Measurements from ENCODE around the gene ANKRD33B. TPM values are rescaled to one million over a fixed set of nuclear protein-coding genes. Genes with fewer than 3 reads are reported as not detected.

ANKRD33B gene
- total and polyA plus RNA-seq, 9 of the 15 experiments (the other 6 are each of a cell fraction or from before 2014, with no cell fraction given), result 0.10 to 1.7 (median 0.40) TPM

DNA sequence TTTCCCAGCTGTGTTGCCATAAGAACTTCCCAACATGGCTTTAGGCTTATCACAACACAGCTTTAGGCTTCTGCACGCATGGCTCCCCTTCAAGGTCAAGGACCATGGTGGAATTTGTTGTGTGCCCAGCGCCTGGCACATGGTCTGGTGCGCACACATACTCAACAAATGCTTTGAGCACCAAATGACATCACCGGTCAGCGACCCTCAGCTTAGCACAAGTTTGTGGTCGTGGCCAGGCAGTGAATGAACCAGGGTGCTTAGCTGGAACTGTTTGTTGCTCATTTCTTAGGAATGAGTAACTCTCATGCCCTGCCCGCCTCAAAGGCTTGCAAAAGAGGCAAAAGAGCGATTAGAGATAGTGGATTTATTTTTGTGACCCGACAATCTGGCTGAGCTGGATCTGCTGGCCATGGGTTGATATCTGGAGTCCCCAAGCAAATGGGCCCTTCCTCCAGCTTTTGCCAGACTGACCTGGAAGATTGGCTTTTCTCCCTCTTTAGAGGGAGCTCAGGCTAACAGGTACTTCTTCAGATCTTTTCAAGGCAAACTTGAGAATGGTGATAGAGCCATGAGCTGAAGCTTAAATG lies 138.3 kb downstream of the ANKRD33B start:
- Histone ChIP-seq H3K9me1 (ENCODE audit: control insufficient read depth, insufficient read depth, low read length) (peaks cover 6% of the 10 kb centered on the region), H3K36me3 (ENCODE audit: control insufficient read depth, insufficient read depth, low read length) (peaks cover 65% of the 10 kb centered on the region), H3K4me2 (ENCODE audit: insufficient read depth, low read length) (peak overlapping the region; percentile 65), H2AFZ (ENCODE audit: low read depth, low read length) (no peak overlapping the region), H4K20me1 (replicated peaks; ENCODE audit: control insufficient read depth, insufficient read depth, low read length) (peaks cover 32% of the 10 kb centered on the region), H3K27ac (ENCODE audit: extremely low read depth, low read depth, low read length) (peak overlapping the region; percentile 82), H3K79me2 (ENCODE audit: control insufficient read depth, insufficient read depth, low read length) (peaks cover 50% of the 10 kb centered on the region), H3K4me1 (replicated peaks in 1 of 2; ENCODE audit: control insufficient read depth in 2 of 2, insufficient read depth in 2 of 2, low read length in 2 of 2) (peaks cover 29 to 51% of the 10 kb centered on the region in 2 experiments), H3K27me3 (ENCODE audit: control insufficient read depth in 2 of 2, insufficient read depth in 2 of 2, low read length in 2 of 2) (no peaks in the 10 kb centered on the region), H3K9ac (ENCODE audit: insufficient read depth in 1 of 2, low read depth in 2 of 2, low read length in 2 of 2) (peak overlapping the region; percentile 20 to 46; a peak in 3 of 4 replicates), H3K9me3 (replicated peaks; ENCODE audit: control insufficient read depth, insufficient read depth, low read depth, low read length) (no peaks in the 10 kb centered on the region), H3K4me3 (no peak overlapping the region; the same call in 1 of the 2 replicates)
- 20% methylated on average over 9 of the region's 9 CpGs for WGBS (ENCODE audit: insufficient coverage, low coverage, missing lambda C conversion rate)
- FAIRE-seq (peak; percentile 89), ATAC-seq (peak; percentile 41), DNase-seq (ENCODE audit: extremely low read depth in 1 of 4, low spot score in 3 of 4) (peak; percentile 73 to 88 (median 77))
- CTCF ChIA-PET (ENCODE audit: low intra/inter-chr PET ratio), result interaction anchor here (0.6 to 1.3 kb wide), 2 partner anchors 75 to 100 kb away, joined by 3 to 6 read pairs; no protein-coding TSS in a partner anchor
- in situ Hi-C loops (cut with MboI) (no loop called here), intact Hi-C loops (cut with micrococcal nuclease) (loop anchor here (2.0 to 5.0 kb wide), 3 partner anchors 33 to 100 kb away; partner anchors contain the start of gene DAP)
- BruUV-seq (replicated peaks), result no TSS peak
- POLR2A ChIA-PET, result interaction anchor here (0.6 to 3.0 kb wide), 11 partner anchors 9 to 299 kb away, joined by 3 to 12 read pairs (median 4); no protein-coding TSS in a partner anchor
- TF ChIP-seq LCOR (CRISPR knock-in tag; IDR thresholded peaks at IDR 0.05), result no peak
- no peak for TF ChIP-seq U2AF1 (optimal IDR thresholded peaks at IDR 0.05; ENCODE audit: low read depth, low read length)
- TF ChIP-seq ZBTB1 (CRISPR knock-in tag; IDR thresholded peaks at IDR 0.05; ENCODE audit: borderline replicate concordance, low read depth), result no peak
- TF ChIP-seq ZNF583 (CRISPR knock-in tag; IDR thresholded peaks at IDR 0.05), result no peak
- TF ChIP-seq ZFX (CRISPR knock-in tag; IDR thresholded peaks at IDR 0.05), result peak; percentile 33; the same call in 1 of the 2 replicates
- peak; percentile 62; the same call in 1 of the 2 replicates for TF ChIP-seq GATA2 (CRISPR knock-in tag; IDR thresholded peaks at IDR 0.05)
- TF ChIP-seq MYNN (IDR thresholded peaks at IDR 0.05), result 0 out of 2 replicates have a peak, but pooled peaks have one; percentile 40
- no peak for TF ChIP-seq MYNN (CRISPR knock-in tag; IDR thresholded peaks at IDR 0.05)
- TF ChIP-seq CREB3L1 (IDR thresholded peaks at IDR 0.05; ENCODE audit: borderline replicate concordance, low read depth), result 0 out of 2 replicates have a peak, but pooled peaks have one; percentile 29
- TF ChIP-seq NFIC (IDR thresholded peaks at IDR 0.05), result peak; percentile 67; the same call in 1 of the 2 replicates
- TF ChIP-seq, protein P1, sequence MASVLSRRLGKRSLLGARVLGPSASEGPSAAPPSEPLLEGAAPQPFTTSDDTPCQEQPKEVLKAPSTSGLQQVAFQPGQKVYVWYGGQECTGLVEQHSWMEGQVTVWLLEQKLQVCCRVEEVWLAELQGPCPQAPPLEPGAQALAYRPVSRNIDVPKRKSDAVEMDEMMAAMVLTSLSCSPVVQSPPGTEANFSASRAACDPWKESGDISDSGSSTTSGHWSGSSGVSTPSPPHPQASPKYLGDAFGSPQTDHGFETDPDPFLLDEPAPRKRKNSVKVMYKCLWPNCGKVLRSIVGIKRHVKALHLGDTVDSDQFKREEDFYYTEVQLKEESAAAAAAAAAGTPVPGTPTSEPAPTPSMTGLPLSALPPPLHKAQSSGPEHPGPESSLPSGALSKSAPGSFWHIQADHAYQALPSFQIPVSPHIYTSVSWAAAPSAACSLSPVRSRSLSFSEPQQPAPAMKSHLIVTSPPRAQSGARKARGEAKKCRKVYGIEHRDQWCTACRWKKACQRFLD (CRISPR knock-in tag; IDR thresholded peaks at IDR 0.05), result peak; percentile 2; the same call in 1 of the 2 replicates
- TF ChIP-seq POLR2H (tag; IDR thresholded peaks at IDR 0.05; ENCODE audit: low read depth), result no peak
- TF ChIP-seq, protein P2, sequence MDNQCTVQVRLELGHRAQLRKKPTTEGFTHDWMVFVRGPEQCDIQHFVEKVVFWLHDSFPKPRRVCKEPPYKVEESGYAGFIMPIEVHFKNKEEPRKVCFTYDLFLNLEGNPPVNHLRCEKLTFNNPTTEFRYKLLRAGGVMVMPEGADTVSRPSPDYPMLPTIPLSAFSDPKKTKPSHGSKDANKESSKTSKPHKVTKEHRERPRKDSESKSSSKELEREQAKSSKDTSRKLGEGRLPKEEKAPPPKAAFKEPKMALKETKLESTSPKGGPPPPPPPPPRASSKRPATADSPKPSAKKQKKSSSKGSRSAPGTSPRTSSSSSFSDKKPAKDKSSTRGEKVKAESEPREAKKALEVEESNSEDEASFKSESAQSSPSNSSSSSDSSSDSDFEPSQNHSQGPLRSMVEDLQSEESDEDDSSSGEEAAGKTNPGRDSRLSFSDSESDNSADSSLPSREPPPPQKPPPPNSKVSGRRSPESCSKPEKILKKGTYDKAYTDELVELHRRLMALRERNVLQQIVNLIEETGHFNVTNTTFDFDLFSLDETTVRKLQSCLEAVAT (IDR thresholded peaks at IDR 0.05), result no peak
- peak; percentile 32; the same call in 1 of the 2 replicates for TF ChIP-seq CC2D1A (IDR thresholded peaks at IDR 0.05)
- TF ChIP-seq UBTF (IDR thresholded peaks at IDR 0.05; ENCODE audit: borderline replicate concordance in 1 of 2, low read depth in 2 of 2, low read length in 2 of 2), result 0 out of 4 replicates have a peak, but pooled peaks of 1 of the 2 experiments have one; percentile 56

Data from K562 (cell line).